ENCODE data around the gene MTUS2. TPM values are rescaled to one million over a fixed set of nuclear protein-coding genes. Genes with fewer than 3 reads are reported as not detected.

The MTUS2 gene
- polyA plus RNA-seq, 1 donor from 2014 or later = 4.4 TPM

- no peaks in the 10 kb centered on the region for H3K79me2 ChIP-seq (replicated peaks; ENCODE audit: insufficient read depth, low read length)
- no peaks in the 10 kb centered on the region for H3F3A ChIP-seq (ENCODE audit: insufficient read depth, low read length, poor library complexity, severe bottlenecking)
- no peaks in the 10 kb centered on the region for H3K36me3 ChIP-seq (ENCODE audit: insufficient read depth, low read length)
- H3K9ac ChIP-seq (ENCODE audit: low read length) = no peak overlapping the region
- no peak overlapping the region for H3K4me2 ChIP-seq (ENCODE audit: low read length)
- H3K27me3 ChIP-seq (ENCODE audit: insufficient read depth, low read depth, low read length) = no peaks in the 10 kb centered on the region
- H3K9me2 ChIP-seq (ENCODE audit: insufficient read depth, low read length) = no peaks in the 10 kb centered on the region
- no peaks in the 10 kb centered on the region for H4K20me1 ChIP-seq (ENCODE audit: insufficient read depth)
- H3K27ac ChIP-seq (ENCODE audit: low read length) = no peak overlapping the region
- H2AFZ ChIP-seq (ENCODE audit: low read depth, low read length) = no peak overlapping the region
- no peak overlapping the region for H3K4me3 ChIP-seq (ENCODE audit: low read length)
- no peaks in the 10 kb centered on the region for H3K9me3 ChIP-seq (ENCODE audit: low read length)
- TF ChIP-seq POLR2AphosphoS5 (IDR thresholded peaks at IDR 0.05) (no peak), RAD21 (conservative IDR thresholded peaks at IDR 0.05) (no peak), EP300 (conservative IDR thresholded peaks at IDR 0.05; ENCODE audit: poor library complexity, severe bottlenecking) (no peak), TAF1 (IDR thresholded peaks at IDR 0.05; ENCODE audit: low read depth) (no peak), SMC3 (conservative IDR thresholded peaks at IDR 0.05; ENCODE audit: poor library complexity) (no peak), EZH2 (IDR thresholded peaks at IDR 0.05; ENCODE audit: borderline replicate concordance, insufficient read depth, low read length, poor library complexity, severe bottlenecking) (no peak), MXI1 (conservative IDR thresholded peaks at IDR 0.05; ENCODE audit: poor library complexity, severe bottlenecking) (no peak)
- TF ChIP-seq, protein P1, sequence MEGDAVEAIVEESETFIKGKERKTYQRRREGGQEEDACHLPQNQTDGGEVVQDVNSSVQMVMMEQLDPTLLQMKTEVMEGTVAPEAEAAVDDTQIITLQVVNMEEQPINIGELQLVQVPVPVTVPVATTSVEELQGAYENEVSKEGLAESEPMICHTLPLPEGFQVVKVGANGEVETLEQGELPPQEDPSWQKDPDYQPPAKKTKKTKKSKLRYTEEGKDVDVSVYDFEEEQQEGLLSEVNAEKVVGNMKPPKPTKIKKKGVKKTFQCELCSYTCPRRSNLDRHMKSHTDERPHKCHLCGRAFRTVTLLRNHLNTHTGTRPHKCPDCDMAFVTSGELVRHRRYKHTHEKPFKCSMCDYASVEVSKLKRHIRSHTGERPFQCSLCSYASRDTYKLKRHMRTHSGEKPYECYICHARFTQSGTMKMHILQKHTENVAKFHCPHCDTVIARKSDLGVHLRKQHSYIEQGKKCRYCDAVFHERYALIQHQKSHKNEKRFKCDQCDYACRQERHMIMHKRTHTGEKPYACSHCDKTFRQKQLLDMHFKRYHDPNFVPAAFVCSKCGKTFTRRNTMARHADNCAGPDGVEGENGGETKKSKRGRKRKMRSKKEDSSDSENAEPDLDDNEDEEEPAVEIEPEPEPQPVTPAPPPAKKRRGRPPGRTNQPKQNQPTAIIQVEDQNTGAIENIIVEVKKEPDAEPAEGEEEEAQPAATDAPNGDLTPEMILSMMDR (IDR thresholded peaks at IDR 0.05; ENCODE audit: poor library complexity, severe bottlenecking) = no peak
- TF ChIP-seq, protein P2, sequence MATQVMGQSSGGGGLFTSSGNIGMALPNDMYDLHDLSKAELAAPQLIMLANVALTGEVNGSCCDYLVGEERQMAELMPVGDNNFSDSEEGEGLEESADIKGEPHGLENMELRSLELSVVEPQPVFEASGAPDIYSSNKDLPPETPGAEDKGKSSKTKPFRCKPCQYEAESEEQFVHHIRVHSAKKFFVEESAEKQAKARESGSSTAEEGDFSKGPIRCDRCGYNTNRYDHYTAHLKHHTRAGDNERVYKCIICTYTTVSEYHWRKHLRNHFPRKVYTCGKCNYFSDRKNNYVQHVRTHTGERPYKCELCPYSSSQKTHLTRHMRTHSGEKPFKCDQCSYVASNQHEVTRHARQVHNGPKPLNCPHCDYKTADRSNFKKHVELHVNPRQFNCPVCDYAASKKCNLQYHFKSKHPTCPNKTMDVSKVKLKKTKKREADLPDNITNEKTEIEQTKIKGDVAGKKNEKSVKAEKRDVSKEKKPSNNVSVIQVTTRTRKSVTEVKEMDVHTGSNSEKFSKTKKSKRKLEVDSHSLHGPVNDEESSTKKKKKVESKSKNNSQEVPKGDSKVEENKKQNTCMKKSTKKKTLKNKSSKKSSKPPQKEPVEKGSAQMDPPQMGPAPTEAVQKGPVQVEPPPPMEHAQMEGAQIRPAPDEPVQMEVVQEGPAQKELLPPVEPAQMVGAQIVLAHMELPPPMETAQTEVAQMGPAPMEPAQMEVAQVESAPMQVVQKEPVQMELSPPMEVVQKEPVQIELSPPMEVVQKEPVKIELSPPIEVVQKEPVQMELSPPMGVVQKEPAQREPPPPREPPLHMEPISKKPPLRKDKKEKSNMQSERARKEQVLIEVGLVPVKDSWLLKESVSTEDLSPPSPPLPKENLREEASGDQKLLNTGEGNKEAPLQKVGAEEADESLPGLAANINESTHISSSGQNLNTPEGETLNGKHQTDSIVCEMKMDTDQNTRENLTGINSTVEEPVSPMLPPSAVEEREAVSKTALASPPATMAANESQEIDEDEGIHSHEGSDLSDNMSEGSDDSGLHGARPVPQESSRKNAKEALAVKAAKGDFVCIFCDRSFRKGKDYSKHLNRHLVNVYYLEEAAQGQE (IDR thresholded peaks at IDR 0.05; ENCODE audit: borderline replicate concordance) = no peak
These were observed 281.8 kb downstream of the MTUS2 start for GRCh38 chr13:29101905-29102304.

DNA sequence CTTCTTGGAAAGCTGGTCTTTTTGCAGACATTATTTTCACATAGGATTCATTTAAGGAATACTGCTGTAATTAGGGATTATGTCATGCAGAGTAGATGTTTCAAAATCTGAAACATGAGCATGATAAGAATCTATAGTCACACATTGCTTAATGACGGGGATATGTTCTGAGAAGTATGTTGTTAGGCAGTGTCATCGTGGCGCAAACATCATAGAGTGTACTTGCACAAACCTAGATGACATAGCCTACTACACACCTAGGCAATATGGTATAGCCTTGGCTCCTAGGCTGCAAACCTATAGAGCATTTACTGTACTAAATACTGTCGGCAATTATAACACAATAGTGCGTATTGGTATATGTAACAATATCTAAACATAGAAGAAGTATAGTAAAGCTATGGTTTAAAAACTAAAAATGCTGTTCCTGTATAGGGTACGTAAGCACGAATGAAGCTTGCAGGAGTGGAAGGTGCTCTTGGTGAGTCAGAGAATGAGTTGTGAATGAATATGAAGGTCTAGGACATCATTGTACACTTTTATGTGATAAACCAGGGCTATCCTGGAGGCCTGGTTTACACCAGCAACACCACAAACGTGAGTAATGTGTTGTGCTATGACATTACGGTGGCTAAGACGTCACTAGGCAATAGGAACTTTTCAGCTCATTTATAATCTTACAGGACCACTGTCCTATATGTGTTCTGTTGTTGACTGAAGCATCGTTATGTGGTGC is 283.1 kb downstream of the MTUS2 start:
- Histone ChIP-seq H3K9me3 (ENCODE audit: low read length) (no peaks in the 10 kb centered on the region), H4K20me1 (ENCODE audit: insufficient read depth) (no peaks in the 10 kb centered on the region), H3K4me3 (ENCODE audit: low read length) (no peak overlapping the region), H3K79me2 (replicated peaks; ENCODE audit: insufficient read depth, low read length) (no peaks in the 10 kb centered on the region), H2AFZ (ENCODE audit: low read depth, low read length) (no peak overlapping the region), H3K9ac (ENCODE audit: low read length) (no peak overlapping the region), H3K4me2 (ENCODE audit: low read length) (no peak overlapping the region), H3K9me2 (ENCODE audit: insufficient read depth, low read length) (no peaks in the 10 kb centered on the region), H3K36me3 (ENCODE audit: insufficient read depth, low read length) (no peaks in the 10 kb centered on the region), H3K27me3 (ENCODE audit: insufficient read depth, low read depth, low read length) (no peaks in the 10 kb centered on the region), H3K27ac (ENCODE audit: low read length) (no peak overlapping the region), H3F3A (ENCODE audit: insufficient read depth, low read length, poor library complexity, severe bottlenecking) (no peaks in the 10 kb centered on the region)
- TF ChIP-seq POLR2AphosphoS5 (IDR thresholded peaks at IDR 0.05) (no peak), EZH2 (IDR thresholded peaks at IDR 0.05; ENCODE audit: borderline replicate concordance, insufficient read depth, low read length, poor library complexity, severe bottlenecking) (no peak), SMC3 (conservative IDR thresholded peaks at IDR 0.05; ENCODE audit: poor library complexity) (no peak), TAF1 (IDR thresholded peaks at IDR 0.05; ENCODE audit: low read depth) (no peak), EP300 (conservative IDR thresholded peaks at IDR 0.05; ENCODE audit: poor library complexity, severe bottlenecking) (no peak), MXI1 (conservative IDR thresholded peaks at IDR 0.05; ENCODE audit: poor library complexity, severe bottlenecking) (no peak)
- TF ChIP-seq, protein P1 (IDR thresholded peaks at IDR 0.05; ENCODE audit: poor library complexity, severe bottlenecking) = no peak

Data from neural cell (in vitro differentiated cells).